Measurements from ENCODE around the gene MSANTD7. TPM values are rescaled to one million over a fixed set of nuclear protein-coding genes. Genes with fewer than 3 reads are reported as not detected.

Gene MSANTD7
- total and polyA plus RNA-seq, 2 of the 13 experiments (the other 11 are each of a cell fraction or from before 2014, with no cell fraction given) = 3.7 to 16.7 TPM

GRCh38 chr10:14878266-14879123, 40.4 kb downstream of the MSANTD7 start, which contains the start of gene SUV39H2 (continued):
- TF ChIP-seq ZNF709 (CRISPR knock-in tag; IDR thresholded peaks at IDR 0.05) = peak; percentile 76; the same call in 1 of the 2 replicates
- peak; percentile 55; the same call in 1 of the 2 replicates for TF ChIP-seq ELF3 (CRISPR knock-in tag; IDR thresholded peaks at IDR 0.05)
- TF ChIP-seq SRSF9 (IDR thresholded peaks at IDR 0.05; ENCODE audit: borderline replicate concordance, insufficient read depth, low read depth, low read length, poor library complexity, severe bottlenecking) = no peak
- no peak for TF ChIP-seq ZBTB40 (IDR thresholded peaks at IDR 0.05)
- peak; percentile 42; the same call in 1 of the 2 replicates for TF ChIP-seq ZBTB40 (CRISPR knock-in tag; IDR thresholded peaks at IDR 0.05)
- 0 out of 2 replicates have a peak, but pooled peaks have one; percentile 29 for TF ChIP-seq CHD4 (IDR thresholded peaks at IDR 0.05; ENCODE audit: borderline replicate concordance, low read length)
- TF ChIP-seq PATZ1 (CRISPR knock-in tag; IDR thresholded peaks at IDR 0.05) = peak; percentile 63
- TF ChIP-seq ZFYVE20 (CRISPR knock-in tag; IDR thresholded peaks at IDR 0.05; ENCODE audit: borderline replicate concordance, low read depth) = no peak; the same call in 1 of the 2 replicates
- TF ChIP-seq NPAS2 (CRISPR knock-in tag; IDR thresholded peaks at IDR 0.05; ENCODE audit: borderline replicate concordance) = no peak
- 0 out of 2 replicates have a peak, but pooled peaks have one; percentile 26 for TF ChIP-seq HCFC1 (IDR thresholded peaks at IDR 0.05; ENCODE audit: low read depth, low read length)
